HG03469 (cell line): ENCODE results near the gene THAP2.
"Not testable (repeated sequence)": the region's sequence is repeated elsewhere in the genome, so short reads cannot be mapped to it uniquely, and the experiment has no call there.

Source experiments
- ATAC-seq: cut with Tn5 transposase; IDR thresholded peaks from one replicate; pipeline ENCODE4 v1.9.1; 2021; ENCODE audit warnings: mild to moderate bottlenecking, moderate library complexity, moderate number of reproducible peaks; ENCODE audit not compliant: unreplicated experiment

THAP2 gene

DNA sequence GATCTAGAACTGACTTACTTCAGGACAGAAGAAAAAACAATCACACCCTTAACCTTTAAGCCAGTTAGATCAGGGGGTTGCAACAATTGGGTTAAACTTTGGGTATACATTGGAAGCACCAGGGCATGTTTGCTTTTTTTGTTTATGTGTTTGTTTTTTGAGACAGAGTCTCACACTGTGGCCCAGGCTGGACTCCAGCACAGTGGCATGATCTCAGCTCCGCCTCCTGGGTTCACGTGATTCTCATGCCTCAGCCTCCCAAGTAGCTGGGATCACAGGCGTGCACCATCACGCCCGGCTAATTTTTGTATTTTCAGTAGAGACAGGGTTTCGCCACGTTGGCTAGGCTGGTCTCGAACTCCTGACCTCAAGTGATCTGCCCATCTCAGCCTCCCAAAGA is 38.1 kb downstream of the THAP2 start:
- not testable (repeated sequence) for ATAC-seq

DNA sequence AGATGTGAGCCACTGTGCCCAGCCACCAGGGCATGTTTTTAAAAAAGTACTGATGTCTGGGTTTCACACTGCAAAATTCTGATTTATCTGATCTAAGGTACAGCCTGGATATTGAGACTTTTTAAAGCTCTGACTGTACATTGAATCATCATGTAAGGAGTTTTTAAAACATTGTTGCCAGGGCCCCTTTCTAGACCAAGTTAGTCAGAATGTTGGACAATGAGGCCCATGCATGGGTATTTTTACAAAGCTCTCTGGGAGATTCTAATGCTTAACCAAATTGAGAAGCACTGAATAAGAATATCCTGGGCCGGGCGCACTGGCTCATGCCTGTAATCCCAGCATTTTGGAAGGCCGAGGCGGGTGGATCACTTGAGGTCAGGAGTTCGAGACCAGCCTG is 38.5 kb downstream of the THAP2 start:
- no peak for ATAC-seq

DNA sequence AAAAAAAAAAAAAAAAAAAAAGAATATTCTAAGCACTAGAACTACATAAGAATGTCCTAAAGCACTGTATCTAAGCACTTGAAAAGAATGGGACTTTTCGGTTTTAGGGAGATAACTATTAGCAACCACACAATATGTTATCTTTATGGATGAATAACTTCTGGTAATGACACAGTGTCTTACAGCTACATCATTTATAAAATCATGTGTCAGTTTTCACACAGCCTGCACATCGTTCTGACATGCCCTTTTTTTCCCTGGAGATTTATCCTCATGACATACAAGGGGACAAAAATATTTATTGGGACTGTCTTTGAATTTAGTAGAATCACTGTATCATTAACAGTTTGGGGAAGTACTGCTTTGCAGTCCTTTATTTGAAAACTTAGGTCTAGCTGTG is 39.1 kb downstream of the THAP2 start:
- ATAC-seq, result no peak

DNA sequence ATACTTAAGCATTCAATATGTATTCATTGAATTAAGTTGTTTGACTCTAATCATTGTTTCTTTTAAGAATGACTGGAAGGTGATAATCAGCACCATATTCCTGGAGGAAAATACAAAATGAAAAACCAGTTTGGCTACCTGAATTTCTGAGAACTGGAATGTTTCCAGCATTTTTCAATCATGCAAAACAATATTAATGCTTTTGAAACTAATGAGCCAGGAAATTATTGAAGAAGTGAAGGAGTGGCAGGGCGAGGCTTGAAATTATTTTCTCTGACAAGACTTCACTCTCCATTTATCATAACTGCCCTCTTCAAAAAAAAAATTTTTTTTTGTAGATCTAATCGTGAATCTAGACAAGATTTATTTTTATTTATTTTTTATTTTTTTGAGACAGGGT is 40.8 kb downstream of the THAP2 start:
- ATAC-seq, result no peak

DNA sequence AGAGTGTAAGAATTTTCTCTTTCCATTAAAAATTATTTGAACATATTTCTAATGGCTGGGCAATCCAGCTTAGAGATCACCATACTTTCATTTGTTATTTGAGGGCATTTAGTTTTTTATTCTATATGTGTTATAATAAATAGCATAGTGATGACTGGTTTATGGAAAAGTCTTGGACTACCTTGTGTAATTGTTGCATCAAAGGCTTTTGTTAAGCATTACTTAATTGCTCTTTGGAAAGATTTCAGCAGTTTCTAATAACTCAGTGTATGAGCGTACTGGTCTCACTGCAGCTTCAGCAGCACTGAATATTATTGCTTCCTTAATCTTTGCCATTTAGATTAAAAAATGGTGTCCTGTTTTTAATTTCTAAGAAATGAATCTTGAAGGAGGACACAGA is 44.6 kb downstream of the THAP2 start:
- ATAC-seq, result no peak

DNA sequence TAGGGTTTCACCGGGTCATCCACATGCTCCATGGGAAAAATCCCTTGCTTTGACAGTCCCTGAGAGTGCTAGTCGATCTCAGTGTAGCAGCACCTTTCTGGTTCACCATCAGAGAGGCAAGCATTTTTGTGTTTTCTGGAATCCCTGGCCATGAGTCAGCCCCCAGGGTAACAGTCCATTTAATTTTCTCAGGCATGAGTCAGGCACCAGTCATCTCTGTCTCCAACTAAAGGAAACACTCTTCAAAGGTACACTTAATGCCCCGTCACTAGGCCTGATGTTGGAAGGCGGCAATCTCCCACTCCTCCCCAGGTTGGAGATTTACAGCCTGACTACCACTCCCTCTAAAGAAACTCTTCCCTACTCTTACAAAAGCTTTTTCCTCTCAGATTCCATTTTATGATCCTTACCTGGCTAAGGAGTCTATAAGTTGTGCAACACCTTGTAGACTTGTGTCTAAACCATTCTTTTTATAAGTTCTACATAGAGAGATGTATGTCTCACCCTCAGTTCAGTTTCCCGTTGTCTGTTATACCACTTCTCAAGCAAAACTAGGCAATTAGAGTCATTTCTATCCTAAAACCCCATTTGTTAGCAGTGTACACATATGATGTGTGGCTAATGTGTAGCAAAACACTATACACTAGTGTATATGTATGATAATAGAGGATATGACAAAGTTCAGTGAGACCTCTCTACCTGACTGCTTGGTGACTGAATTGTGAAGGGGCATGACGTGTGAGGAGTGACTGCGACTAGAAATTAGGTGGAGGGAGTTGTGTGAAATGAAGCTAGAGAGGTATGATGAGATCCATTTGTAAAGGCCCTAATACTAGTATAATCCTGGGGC is 46.4 kb downstream of the THAP2 start:
- no peak for ATAC-seq

DNA sequence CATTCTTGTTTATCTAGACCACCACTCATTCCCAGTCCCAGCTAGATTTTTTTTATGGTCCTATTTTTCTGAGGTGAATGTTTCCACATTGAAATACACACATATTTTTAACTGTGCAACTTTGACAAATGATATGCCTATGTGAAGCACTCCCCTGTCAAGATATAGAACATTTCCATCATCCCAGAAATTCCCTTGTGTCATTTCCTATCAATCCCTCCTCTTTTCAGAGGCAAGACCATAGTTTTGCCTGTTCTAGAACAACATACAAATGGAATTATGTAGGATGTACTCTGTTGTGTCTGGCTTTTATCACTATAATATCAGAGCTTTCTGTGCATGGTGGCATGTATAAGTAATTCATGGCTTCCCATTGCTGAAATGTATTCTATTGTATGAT is 54.5 kb downstream of the THAP2 start:
- ATAC-seq, result no peak

DNA sequence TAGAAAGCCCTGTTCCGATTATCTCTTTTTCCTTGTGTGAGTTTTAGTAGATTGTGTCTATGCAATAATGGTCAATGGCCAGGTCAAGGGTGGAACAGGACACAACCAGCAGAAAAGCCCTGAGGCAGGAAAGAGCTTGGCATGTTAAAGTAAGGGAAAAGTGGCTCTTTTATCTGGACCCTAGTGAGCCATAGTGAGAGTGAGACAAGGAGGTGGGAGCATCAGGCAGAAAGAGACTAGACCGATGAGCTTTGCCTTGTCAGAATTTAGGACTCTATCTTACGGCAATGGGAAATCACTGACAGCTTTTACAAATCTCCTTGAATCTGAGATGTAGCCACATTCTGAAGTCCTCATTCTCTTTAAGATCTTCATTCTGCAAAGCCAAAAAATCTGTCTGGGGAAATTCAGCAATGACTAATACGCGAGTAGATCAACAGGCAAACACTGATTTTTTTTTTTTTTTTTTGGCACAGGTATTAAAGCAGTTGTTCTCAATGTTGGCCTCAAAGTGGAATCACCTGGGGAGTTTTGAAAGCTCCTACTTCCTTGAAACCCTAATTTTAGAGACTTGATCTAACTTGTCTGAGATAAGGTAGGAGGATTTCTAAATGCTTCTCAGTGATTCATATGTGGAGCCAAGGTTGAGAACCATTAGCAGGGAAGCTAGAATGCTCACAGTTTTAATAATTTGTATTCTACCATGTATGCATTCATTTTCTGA is 55.7 kb downstream of the THAP2 start:
- no peak for ATAC-seq

DNA sequence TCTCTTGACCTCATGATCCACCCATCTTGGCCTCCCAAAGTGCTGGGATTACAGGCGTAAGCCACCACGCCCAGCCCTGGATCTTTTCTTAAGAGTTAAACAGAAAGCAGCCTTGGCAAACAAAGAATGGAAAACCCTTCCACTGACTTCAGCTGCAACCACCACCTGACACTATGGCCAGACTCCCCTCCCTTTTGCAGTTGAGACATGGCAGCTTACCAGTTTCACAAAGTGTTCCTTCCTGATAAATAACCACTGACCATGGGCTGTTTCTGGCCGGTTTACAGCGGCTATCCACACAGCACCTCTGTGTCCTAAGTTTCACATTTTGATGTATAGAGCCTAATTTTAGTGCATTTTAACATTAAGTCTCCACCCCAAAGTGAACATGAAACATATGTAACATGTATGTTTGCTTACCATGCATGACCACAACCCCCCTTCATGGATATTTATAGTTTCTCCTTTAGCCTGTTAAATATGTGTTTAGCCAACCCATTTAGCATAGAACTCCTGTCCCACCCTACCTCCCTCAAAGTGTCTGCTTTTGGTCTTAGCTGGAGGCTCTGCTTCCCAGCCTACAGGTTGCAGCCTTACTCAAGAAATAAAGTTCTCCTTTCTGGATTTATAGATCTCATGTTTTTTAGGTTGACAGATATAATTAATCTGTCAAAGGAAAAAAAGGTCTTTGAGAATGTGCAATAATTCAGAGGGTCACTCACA is 57.8 kb downstream of the THAP2 start:
- ATAC-seq, result no peak

DNA sequence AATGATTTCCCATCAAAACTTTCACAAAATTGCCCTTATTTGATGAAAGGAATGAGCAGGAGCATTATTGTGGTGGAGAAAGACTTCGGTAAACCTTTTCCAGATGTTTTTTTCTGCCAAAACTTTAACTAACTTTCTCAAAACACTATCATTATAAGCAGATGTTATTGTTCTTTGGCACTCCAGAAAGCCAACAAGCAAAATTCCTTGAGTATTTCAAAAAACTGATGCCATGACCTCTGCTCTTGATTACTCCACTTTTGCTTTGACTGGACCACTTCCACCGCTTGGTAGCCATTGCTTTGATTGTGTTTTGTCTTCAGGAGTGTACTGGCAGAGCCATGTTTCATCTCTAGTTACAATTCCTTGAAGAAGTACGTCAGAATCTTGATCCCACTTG is 60.9 kb downstream of the THAP2 start:
- ATAC-seq, result no peak

DNA sequence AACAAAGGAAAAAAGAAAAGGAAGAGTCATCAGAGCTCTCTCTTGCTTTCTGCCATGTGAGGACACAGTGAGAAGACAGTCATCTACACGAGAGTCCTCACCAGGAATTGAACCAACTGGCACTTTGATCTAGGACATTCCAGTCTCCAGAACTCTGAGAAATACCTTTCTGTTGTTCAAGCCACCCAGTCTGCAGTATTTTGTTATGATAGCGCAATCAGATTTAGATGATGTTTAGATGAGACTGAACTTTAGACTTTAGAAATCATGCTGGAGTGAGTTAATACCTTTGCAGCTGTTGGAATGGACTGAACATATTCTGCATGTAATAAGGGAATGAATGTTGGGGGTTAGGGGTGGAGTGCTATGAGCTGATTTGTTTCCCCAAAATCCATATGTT is 62.4 kb downstream of the THAP2 start:
- no peak for ATAC-seq

DNA sequence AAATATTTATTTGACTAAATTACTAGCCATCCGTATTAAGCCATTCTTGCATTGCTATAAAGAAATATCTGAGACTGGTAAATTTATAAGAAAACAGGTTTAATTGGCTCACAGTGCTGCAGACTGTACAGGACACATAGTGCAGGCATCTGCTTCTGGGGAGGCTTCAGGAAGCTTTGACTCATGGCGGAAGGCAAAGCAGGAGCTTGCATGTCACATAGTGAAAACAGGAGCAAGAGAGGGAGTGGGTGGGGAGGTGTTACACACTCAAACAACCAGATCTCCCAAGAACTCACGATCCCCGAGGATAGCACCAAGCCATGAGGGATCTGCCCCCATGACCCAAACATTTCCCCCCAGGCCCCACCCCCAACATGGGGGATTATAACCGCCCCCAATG is 63.9 kb downstream of the THAP2 start:
- no peak for ATAC-seq
